Camera-type eye (tissue), 1 donor: ENCODE results near the gene GSTT2. TPM values are rescaled to one million over a fixed set of nuclear protein-coding genes. Genes with fewer than 3 reads are reported as not detected.

Experiments used
- total RNA-seq: library from RNA; depleted of rRNA; stranded (reverse); fragments of >200 nt; gene quantifications from one replicate; pipeline ENCODE4 v1.2.3, GENCODE V29; 2014

The GSTT2 gene
- not detected for total RNA-seq

DNA sequence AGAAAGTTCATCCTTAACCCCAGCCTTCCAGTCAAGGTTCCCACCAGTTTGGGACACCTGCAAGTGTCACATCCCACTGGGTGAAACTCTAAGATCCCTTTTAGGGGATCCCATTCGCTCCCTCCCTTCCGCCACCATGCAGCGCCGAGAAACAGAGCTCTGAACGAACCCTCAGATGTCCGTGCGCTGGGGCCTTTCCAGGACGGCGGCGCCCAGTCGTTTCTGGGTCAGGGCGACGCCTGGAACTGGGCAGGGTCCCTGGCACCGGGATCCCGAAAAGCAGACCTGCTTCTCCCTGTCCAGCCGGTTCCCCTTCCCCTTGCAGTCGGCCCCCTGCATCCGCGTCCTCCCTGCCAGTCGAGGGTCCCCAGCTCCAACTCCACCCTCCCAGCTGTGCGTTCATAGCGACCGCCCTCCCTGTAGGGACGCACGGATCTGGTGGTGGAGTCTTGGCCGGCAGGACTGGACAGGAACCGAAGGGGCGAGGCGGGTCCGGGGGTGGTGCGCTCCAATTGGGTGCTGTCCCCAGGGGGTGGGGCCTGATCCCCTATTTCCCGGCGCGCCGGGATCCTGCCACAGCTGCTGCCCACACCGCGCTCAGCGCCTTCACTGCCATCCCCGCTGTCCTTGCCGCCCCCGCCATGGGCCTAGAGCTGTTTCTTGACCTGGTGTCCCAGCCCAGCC, at the start of gene GSTT2:
TSS of gene GSTT2 (plus strand) at position 578 of the 684 bp plus-strand sequence.

DNA sequence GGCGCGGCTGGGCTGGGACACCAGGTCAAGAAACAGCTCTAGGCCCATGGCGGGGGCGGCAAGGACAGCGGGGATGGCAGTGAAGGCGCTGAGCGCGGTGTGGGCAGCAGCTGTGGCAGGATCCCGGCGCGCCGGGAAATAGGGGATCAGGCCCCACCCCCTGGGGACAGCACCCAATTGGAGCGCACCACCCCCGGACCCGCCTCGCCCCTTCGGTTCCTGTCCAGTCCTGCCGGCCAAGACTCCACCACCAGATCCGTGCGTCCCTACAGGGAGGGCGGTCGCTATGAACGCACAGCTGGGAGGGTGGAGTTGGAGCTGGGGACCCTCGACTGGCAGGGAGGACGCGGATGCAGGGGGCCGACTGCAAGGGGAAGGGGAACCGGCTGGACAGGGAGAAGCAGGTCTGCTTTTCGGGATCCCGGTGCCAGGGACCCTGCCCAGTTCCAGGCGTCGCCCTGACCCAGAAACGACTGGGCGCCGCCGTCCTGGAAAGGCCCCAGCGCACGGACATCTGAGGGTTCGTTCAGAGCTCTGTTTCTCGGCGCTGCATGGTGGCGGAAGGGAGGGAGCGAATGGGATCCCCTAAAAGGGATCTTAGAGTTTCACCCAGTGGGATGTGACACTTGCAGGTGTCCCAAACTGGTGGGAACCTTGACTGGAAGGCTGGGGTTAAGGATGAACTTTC, 18.7 kb upstream of the GSTT2 start, which contains the start of gene GSTT2B:
TSS of gene GSTT2B (minus strand) at position 112 of the 688 bp plus-strand sequence. CDS start at position 48, 64 bp downstream.

DNA sequence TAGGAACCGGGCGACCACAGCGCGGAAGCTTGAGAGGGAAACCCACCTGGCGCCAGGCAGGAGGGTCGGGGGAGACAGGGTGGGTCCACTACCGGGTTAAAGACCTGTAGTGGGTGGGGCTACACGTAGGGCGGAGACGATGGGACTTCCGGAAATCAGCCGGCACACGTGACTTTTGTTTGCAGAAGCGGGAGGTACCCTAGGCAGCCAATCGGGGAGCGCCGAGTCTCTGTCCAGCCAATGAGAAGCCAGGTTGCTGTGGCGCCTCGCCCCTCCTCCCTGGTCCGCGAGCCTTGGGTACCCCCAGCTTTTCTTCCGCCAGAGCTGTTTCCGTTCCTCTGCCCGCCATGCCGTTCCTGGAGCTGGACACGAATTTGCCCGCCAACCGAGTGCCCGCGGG, 13.4 kb upstream of the GSTT2 start, which contains the start of gene DDTL:
TSS of gene DDTL (plus strand) at position 321 of the 400 bp plus-strand sequence. CDS start at position 348, 27 bp downstream.

DNA sequence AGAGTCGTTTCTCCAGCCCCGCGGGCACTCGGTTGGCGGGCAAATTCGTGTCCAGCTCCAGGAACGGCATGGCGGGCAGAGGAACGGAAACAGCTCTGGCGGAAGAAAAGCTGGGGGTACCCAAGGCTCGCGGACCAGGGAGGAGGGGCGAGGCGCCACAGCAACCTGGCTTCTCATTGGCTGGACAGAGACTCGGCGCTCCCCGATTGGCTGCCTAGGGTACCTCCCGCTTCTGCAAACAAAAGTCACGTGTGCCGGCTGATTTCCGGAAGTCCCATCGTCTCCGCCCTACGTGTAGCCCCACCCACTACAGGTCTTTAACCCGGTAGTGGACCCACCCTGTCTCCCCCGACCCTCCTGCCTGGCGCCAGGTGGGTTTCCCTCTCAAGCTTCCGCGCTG, 5.6 kb upstream of the GSTT2 start, which contains the start of gene DDT:
TSS of gene DDT (minus strand) at position 97 of the 400 bp plus-strand sequence. CDS start at position 70, 27 bp downstream.

DNA sequence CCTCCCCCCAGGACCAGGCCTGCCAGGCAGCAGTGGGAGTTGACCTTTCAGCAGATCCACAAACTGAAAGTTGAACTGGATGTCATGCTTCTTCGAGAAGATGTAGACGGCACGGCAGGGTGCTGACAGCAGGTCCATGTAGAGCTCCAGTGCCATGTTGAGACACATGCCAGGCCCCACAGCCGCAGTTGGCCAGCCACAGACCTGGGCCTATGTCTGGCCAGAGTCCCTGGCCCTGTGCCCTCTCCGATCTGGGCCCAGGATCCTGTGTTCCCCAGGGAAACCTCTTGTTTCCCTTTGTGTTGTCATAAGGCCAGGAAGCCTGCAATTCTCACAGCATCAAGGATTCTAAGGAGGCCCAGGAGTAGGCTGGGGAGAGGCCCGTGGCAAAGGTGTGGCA, 25.3 kb downstream of the GSTT2 start, which contains the start of gene GSTT4:
TSS of gene GSTT4 (minus strand) at position 253 of the 400 bp plus-strand sequence. CDS start at position 156, 97 bp downstream.

Other genes starting within 250 kb of the GSTT2 start
- gene ZNF70, start 229.0 kb upstream of the GSTT2 start, total RNA-seq = 11.4 TPM
- not detected for gene VPREB3, start 225.7 kb upstream of the GSTT2 start, total RNA-seq
- gene C22orf15, start 217.1 kb upstream of the GSTT2 start, total RNA-seq = 0.88 TPM
- 4.8 TPM for gene CHCHD10, start 212.2 kb upstream of the GSTT2 start, total RNA-seq
- 13.6 TPM for gene MMP11, start 207.3 kb upstream of the GSTT2 start, total RNA-seq
- gene SMARCB1, start 193.2 kb upstream of the GSTT2 start, total RNA-seq = 61.6 TPM
- 1.2 TPM for gene DERL3, start 141.1 kb upstream of the GSTT2 start, total RNA-seq
- gene SLC2A11, start 122.3 kb upstream of the GSTT2 start, total RNA-seq = 33.2 TPM
- 98.0 TPM for gene MIF, start 85.8 kb upstream of the GSTT2 start, total RNA-seq
- gene GSTT2B, start 18.9 kb upstream of the GSTT2 start, total RNA-seq = 2.8 TPM
- not detected for gene DDTL, start 13.2 kb upstream of the GSTT2 start, total RNA-seq
- gene DDT, start 5.7 kb upstream of the GSTT2 start, total RNA-seq = 44.5 TPM
- not detected for gene GSTT4, start 25.3 kb downstream of the GSTT2 start, total RNA-seq
- gene CABIN1, start 31.2 kb downstream of the GSTT2 start, total RNA-seq = 71.1 TPM
- gene SUSD2, start 201.4 kb downstream of the GSTT2 start, total RNA-seq = 2.6 TPM